ENCODE measurements around the gene OR6F1. TPM values are rescaled to one million over a fixed set of nuclear protein-coding genes. Genes with fewer than 3 reads are reported as not detected.
"Not testable (repeated sequence)": the region's sequence is repeated elsewhere in the genome, so short reads cannot be mapped to it uniquely, and the experiment has no call there.

Gene OR6F1
- total RNA-seq, 1 donor from 2014 or later: not detected

GRCh38 chr1:247746391-247746935, 30.0 kb upstream of the OR6F1 start:
- Mint-ChIP-seq H3K4me1 (no peaks in the 10 kb centered on the region), H3K27ac (no peak overlapping the region), H3K36me3 (no peaks in the 10 kb centered on the region), H3K4me3 (no peak overlapping the region), H3K9me3 (peaks cover 49% of the 10 kb centered on the region), H3K27me3 (ENCODE audit: low read depth) (no peaks in the 10 kb centered on the region)
- TF ChIP-seq CTCF (IDR thresholded peaks at IDR 0.05; ENCODE audit: unreplicated experiment): no peak
- DNase-seq (ENCODE audit: low spot score in 2 of 2, unreplicated experiment in 2 of 2): no peak

GRCh38 chr1:247742215-247742760, 25.8 kb upstream of the OR6F1 start:
- H3K9me3 Mint-ChIP-seq: peaks cover 48% of the 10 kb centered on the region
- not testable (repeated sequence) for DNase-seq (ENCODE audit: low spot score in 2 of 2, unreplicated experiment in 2 of 2); H3K4me3 Mint-ChIP-seq; H3K4me1 Mint-ChIP-seq; H3K36me3 Mint-ChIP-seq; H3K27ac Mint-ChIP-seq; H3K27me3 Mint-ChIP-seq (ENCODE audit: low read depth)

GRCh38 chr1:247741756-247742155, 25.3 kb upstream of the OR6F1 start:
- Mint-ChIP-seq H3K4me3 (no peak overlapping the region), H3K9me3 (peaks cover 44% of the 10 kb centered on the region), H3K27ac (no peak overlapping the region), H3K36me3 (no peaks in the 10 kb centered on the region), H3K27me3 (ENCODE audit: low read depth) (no peaks in the 10 kb centered on the region), H3K4me1 (no peaks in the 10 kb centered on the region)
- no peak for DNase-seq (ENCODE audit: low spot score in 2 of 2, unreplicated experiment in 2 of 2)
- no peak for TF ChIP-seq CTCF (IDR thresholded peaks at IDR 0.05; ENCODE audit: unreplicated experiment)

DNA sequence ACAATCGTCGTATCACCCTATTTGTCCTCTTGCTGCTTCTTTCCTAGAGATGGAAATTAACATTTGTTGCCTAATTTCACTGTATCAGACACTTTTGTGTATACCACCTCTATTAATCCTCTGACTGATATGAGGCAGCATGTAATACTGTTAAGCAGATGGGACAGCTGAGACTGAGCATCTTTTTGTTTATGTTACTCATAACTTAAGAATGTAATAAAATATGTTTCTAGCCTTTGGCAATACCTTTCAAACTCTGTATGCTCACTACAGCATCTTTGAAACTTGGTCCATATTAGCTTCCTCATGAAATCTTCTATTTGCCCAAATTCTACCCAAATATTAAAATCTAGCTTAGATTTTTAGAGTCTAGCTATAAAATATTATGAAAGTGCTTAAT, 24.3 kb upstream of the OR6F1 start:
- no peak for DNase-seq (ENCODE audit: low spot score in 2 of 2, unreplicated experiment in 2 of 2)
- Mint-ChIP-seq H3K4me1 (no peaks in the 10 kb centered on the region), H3K27ac (no peak overlapping the region), H3K4me3 (no peak overlapping the region), H3K9me3 (peaks cover 40% of the 10 kb centered on the region), H3K36me3 (no peaks in the 10 kb centered on the region), H3K27me3 (ENCODE audit: low read depth) (no peaks in the 10 kb centered on the region)
- TF ChIP-seq CTCF (IDR thresholded peaks at IDR 0.05; ENCODE audit: unreplicated experiment): no peak

- Mint-ChIP-seq H3K4me1 (no peaks in the 10 kb centered on the region), H3K27me3 (ENCODE audit: low read depth) (no peaks in the 10 kb centered on the region), H3K9me3 (peaks cover 42% of the 10 kb centered on the region), H3K4me3 (no peak within 1 kb of the TSS), H3K27ac (no peak within 1 kb of the TSS), H3K36me3 (no peaks in the 10 kb centered on the region)
- no peak for TF ChIP-seq CTCF (IDR thresholded peaks at IDR 0.05; ENCODE audit: unreplicated experiment)
- no peak for DNase-seq (ENCODE audit: low spot score in 2 of 2, unreplicated experiment in 2 of 2)
These were observed 21.9 kb upstream of the OR6F1 start, which contains the start of gene OR14K1 for GRCh38 chr1:247738315-247738714. TSS of gene OR14K1 (plus strand) at chr1:247738615. CDS start at chr1:247738615, 0 bp downstream.

DNA sequence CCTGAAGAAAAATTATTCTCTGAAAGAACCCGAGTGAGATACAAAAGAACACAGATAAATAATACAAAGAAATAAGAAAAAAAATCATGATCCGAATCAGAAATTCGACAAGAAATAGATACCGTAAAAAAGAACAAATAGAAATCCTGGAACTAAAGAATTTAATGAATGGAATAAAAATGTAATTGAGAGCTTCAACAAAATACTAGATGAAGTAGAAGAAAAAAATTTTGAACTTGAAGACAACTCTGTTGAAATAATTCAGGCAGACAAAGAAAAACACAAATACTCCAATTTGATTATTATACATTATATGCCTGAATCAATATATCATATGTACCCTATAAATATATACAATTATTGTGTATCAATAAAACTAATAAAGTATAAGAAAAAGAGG, 4.8 kb upstream of the OR6F1 start:
- Mint-ChIP-seq H3K27ac (no peak overlapping the region), H3K4me1 (no peaks in the 10 kb centered on the region), H3K9me3 (peaks cover 43% of the 10 kb centered on the region), H3K4me3 (no peak overlapping the region), H3K27me3 (ENCODE audit: low read depth) (no peaks in the 10 kb centered on the region), H3K36me3 (no peaks in the 10 kb centered on the region)
- no peak for TF ChIP-seq CTCF (IDR thresholded peaks at IDR 0.05; ENCODE audit: unreplicated experiment)
- no peak for DNase-seq (ENCODE audit: low spot score in 2 of 2, unreplicated experiment in 2 of 2)
